GM21526 (cell line): Measurements from ENCODE around the gene DRD5.
"Not testable (repeated sequence)": the region's sequence is repeated elsewhere in the genome, so short reads cannot be mapped to it uniquely, and the experiment has no call there.

Source experiments
- ATAC-seq: cut with Tn5 transposase; IDR thresholded peaks from one replicate; pipeline ENCODE4 v1.9.1; 2021; ENCODE audit warnings: moderate library complexity; ENCODE audit not compliant: unreplicated experiment, low FRiP score

DRD5 gene

DNA sequence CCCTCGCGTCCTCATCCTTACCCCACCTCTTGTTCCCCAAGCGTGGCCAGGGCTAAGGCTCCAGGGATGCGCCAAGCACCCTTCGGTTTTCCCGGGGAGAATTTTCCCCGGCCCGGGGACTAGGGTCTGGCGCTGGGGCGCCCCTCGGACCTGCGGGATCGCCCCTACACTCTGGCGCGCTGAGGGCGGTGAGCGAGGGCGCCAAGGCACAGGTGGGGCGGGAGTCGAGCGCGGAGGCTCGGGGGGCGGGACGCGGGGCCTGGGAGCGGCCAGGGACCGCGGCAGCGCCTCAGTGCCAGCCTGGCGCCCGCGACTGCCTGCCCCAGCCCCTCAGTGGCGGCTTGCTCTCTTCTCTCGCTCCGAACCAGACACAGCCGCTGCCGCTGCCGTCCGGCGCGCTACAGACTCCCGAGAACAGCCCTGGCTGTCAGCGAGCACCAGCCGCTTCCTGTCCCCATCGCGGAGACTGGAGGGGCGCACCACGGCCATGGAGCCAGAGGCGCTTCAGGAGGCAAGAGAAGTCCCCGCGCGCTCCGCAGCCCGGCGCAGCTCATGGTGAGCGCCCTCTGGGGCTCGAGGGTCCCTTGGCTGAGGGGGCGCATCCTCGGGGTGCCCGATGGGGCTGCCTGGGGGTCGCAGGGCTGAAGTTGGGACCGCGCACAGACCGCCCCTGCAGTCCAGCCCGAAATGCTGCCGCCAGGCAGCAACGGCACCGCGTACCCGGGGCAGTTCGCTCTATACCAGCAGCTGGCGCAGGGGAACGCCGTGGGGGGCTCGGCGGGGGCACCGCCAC lies at the start of gene DRD5:
TSS of gene DRD5 (plus strand) at position 292 of the 793 bp plus-strand sequence. CDS start at position 688, 396 bp downstream.
- no peak for ATAC-seq

DNA sequence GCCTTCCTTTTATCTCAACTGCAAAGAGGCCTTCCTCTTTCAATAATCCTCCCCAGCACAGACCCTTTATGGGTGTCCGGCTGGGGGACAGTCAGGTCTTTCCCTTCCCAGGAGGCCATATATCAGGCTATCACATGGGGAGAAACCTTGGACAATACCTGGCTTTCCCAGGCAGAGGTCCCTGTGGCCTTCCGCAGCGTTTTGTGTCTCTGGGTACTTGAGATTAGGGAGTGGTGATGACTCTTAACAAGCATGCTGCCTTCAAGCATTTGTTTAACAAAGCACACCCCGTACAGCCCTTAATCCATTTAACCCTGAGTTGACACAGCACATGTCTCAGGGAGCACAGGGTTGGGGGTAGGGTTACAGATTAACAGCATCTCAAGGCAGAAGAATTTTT lies 49.2 kb upstream of the DRD5 start:
- ATAC-seq = not testable (repeated sequence)

DNA sequence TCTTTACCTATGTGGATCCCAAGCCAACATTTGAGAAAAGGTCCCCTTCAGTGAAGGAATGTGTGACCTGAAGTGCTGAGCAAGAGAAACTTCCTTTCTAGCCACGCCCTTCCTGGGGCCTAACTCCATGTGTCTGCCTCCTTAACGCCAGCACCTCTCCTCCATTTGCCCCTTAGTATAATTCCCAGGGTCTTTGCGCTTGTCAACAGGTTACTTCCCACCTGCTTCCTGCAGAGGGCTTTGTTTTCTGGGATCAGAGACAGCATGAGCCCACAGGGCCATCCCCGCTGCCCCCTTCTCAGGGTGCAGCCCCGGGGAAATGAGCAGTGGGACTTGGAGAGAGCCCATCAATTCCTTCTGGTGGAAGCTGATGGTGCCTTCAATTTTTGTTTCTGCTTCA lies 45.9 kb upstream of the DRD5 start:
- ATAC-seq = no peak

DNA sequence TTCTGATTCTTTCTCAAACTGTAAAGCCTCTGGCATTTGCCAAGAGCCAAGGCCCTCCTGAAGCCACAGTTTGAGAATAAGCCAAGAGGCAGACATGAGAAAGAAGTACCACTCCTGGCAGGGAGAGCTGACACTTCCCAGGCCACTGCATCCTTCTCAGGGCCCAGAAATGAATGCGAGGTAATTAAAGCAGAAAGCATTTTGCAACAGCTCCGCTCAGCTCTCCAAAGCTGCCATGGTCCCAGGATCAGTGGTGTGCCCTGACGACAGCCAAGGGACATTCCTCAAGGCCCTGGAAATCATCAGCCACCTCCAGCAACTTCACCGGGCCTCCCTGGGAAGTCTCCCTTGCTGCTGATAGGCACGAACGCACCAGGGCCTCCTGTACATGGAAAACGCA lies 44.2 kb upstream of the DRD5 start:
- ATAC-seq = not testable (repeated sequence)

DNA sequence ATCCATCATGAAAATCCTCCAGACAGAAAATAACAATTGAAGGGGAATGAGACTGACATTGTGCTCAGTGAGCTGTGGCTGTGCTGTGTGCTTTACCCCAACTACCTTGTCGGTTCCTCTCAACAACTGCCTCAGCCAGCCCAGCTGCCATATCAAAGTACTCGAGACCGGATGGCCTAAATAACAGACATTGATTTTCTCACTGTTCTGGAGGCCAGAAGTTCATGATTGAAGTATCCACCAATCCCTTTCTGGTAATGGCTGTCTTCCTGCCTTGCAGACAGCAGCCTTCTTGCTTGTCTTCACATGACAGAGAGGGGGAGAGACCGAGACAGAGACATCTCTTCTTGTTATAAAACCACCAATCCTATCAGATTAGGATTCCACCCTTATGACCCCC lies 37.6 kb upstream of the DRD5 start:
- not testable (repeated sequence) for ATAC-seq

DNA sequence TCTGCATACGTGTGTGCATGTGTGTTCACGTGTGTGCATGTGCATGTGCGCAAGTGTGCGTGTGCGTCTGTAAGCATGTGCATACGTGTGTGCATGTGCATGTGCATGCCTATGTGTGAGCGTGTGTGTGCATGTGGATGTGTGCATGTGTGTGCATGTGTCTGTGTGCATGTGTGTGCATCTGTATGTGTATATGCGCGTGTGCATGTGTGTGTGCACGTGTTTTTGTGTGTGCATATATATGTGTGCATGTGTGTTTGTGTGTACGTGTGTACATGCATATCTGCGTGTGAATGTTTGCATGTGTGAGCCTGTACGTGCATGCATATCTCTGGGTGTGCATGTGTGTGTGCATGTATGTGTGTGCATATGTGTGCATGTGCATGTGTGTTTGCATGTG lies 35.7 kb upstream of the DRD5 start:
- no peak for ATAC-seq

DNA sequence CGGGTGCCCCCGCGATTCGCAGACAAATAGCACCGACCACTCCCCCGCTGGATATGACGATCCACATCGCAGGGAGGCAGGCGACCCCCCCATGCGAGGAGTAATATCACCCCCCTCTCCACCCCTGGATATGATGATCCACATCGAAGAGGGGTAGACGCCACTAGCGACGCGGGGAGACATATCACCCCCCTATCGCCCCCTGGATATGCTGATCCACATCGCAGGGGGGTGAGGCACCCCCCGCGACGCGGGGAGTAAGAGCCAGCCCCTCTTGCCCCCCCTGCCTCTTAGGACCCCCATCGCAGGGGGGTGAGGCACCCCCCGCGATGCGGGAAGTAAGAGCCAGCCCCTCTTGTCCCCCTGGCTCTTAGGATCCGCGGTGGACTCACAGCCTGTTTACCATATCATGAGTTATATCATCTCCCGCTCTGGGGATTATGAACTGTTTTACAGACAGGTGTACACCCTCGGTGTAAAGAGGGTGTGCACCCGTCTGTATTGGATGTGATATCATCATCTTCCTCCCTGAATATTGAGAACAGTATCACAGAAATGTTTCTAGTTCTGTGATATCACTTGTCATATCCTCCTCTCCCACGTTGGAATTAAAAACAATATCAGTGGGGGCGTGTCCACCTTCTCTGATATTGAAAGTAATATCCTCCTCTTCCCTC lies 22.7 kb upstream of the DRD5 start:
- no peak for ATAC-seq

DNA sequence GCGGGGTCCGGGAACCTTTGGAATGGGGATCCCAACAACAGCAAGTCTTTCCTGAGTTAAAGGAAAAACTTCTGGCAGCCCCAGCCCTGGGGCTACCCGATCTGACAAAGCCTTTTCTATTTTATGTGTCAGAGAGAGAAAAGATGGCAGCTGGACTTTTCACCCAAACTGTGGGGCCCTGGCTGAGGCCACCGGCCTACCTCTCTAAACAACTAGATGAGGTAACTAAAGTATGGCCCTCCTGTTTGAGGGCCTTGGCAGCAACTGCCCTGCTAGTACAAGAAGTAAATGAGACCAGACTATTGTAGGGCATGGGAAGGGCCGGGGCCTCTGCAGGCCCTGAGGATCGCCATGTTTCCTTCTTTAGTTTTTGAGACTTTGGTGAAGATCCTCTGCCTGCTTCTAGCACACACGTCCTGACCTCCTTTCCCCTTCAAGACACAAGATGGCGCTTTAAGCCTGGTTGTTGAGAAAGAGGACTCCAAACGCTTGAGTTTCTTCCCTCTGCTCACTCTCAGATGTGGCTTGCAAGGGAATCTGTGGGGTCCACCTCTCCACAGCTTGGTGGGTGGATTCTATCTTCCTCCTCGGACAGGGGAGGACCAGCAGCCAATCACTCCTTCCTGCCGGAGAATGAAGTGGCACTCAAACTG lies 18.5 kb upstream of the DRD5 start:
- ATAC-seq = no peak

DNA sequence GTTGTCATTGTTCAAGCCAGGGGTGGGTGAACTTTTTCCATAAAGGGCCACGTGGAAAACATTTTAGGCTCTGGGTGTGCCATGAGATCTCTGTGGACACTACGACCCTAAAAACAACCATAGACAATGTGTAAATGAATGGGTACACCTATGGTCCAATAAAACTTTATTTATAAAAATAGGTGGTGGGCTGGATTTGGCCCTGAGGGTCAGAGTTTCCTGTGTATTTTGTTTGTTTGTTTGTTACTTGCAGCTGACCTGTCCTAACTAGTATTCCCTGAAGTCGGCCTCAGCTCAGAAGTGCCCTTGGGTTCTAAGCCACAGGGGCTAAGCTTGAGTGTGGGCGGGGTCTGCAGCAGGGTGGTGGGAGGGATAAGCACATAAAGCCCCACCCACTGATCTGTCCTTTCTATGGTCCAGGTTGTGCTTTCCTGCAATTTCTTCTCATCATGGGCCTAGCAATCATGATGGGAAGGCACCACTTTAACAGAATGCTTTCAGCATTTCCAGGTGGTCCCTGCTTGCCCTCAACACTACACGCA lies 17.2 kb upstream of the DRD5 start:
- ATAC-seq = no peak

DNA sequence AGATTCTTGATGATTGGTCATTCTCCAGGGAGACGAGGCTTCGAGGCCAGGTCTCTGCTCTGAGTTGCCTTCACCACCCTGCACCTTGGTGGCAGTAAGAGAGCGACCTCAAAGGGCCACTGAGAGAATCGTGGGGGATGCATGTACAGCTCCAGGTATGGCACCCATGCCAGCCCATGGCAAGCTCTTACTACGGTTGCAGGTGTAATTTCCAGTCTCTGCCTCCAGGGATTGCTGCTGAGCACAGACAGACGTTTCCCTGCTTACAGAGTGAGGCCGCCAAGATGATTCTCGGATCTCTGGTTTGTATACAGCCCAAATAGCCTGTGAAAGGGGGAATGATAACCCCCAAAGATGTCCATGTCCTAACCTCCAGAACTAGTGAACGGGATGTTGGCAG lies 16.3 kb upstream of the DRD5 start:
- ATAC-seq = no peak

DNA sequence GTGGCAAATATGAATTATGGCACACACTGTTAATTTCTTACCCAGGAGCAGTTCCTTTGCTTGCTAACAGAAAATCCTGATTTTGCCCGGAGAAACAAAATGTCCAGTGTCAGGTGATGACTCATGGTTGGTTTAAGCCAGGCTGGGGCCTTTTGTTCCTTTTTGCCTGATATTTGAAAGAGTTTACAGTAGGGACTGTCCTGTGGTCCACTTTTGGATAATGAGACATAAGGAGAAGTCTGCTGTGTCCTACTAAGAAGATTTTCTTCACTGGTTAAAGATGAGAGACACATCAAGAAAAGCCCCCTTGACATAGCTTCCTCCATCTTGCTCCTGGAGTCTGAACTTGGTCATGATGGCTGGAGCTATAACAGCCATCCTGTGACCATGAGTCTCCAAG lies 12.1 kb upstream of the DRD5 start:
- ATAC-seq = no peak

DNA sequence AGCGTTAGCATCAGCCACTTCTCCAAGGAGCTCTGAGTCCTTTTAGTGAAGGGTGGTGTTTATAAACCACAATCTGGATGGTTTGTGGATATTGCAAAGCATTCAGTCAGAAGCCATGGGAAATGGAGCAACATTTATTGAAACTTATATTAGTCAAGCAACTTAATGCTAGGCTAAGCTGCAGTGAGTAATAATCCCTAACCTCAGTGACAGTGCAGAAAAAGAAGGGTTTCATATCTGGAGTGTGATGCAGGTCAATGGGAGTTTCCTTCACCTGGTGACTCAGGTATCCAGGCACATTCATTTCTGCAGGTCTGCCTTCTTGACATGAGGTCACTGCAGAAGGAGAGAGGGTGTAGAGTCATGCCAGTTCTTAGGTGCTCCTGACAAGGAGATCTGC lies 10.4 kb upstream of the DRD5 start:
- no peak for ATAC-seq

DNA sequence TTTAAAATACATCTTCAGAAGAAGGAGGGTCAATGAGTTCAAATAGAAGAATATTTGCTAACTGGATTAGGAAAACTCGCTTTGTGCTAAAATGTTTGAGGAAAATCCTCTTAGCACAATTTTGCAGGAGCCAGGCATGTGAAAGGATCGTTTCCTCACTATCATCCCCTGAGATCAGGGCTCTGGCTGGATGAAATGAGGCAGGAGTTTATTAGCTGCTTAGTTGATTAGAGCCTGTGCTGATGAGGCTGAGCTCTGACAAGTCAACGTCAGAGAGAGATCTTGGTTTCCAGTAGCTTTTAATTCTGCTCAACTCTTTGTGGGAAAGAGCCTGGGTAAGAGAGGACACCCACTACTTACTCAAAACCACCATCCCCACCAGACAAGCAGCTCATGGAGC lies 8.0 kb upstream of the DRD5 start:
- ATAC-seq = no peak

DNA sequence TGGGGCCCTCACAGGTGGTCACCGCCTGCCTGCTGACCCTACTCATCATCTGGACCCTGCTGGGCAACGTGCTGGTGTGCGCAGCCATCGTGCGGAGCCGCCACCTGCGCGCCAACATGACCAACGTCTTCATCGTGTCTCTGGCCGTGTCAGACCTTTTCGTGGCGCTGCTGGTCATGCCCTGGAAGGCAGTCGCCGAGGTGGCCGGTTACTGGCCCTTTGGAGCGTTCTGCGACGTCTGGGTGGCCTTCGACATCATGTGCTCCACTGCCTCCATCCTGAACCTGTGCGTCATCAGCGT lies 652 bp downstream of the DRD5 start:
- ATAC-seq = no peak

DNA sequence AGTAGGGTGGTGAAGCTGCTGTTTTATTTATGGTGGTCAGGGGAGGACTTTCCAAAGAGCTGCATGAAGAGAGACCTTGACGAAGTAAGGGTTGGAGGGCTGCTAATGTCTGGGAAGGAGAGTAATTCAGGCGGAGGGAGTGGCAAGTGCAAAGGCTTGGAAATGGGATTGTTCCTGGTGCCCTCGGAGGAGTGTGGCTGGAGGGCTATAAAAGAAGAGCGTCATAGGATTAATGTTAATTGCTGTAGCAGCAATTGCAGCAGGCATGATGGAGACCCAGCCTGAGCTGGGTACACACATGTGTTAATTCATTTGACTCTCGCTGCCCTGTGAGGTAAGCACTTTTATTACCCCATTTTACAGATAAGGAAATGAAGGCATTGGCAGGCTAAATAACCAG lies 4.5 kb downstream of the DRD5 start:
- not testable (repeated sequence) for ATAC-seq

DNA sequence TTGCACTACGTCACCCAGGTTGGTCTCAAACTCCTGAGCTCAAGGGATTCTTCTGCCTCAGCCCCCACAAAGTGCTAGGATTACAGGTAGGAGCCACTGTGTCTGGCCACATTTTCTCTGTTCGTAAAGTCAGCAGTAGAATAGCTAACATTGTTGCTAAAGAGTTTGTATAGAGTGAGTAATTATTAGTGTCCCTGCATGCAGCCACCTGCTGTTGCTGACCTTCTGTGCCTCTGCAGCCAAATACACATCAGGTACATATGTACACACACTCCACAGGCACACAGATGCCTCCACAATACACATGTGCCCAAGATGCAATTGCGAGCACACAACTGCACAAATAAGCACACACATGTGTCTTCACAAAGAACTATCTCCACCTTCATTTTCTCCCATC lies 10.9 kb downstream of the DRD5 start:
- no peak for ATAC-seq

DNA sequence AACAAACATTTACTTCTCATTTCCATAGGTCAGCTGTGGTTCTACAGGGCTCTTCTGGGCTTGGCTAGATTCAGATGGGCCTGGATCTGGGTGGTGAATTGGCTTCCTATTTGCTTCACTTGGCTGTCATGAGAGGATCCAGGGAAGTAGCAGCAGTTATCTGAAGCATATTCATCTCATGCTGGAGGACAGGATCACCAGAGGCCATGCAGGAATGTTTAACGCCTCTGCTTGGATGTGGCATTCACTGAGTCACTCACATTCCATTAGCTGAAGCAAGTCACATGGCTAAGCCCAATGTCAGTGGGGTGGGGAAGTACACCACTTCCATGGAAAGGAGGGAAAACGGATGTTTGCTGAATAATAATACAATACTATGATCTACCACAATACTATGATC lies 15.2 kb downstream of the DRD5 start:
- not testable (repeated sequence) for ATAC-seq

DNA sequence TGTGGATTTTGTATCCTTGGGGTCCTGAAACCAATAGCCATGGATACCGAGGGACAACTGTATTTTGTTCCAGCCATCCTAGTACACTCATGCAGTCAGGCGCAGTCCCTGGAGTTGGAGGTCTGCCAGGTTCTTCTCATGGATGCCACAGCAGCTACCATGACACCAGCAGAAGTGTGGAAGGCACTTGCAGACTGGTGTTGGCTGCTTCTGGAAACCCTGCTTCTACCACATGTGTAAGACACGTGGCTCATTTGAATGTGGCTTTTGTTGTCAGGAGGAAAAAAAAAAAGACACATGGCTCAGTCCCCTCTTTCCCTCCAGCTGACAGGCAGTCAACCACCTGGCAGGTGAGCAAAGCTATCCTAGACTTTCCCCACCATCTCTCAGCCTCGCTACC lies 19.4 kb downstream of the DRD5 start:
- ATAC-seq = no peak

DNA sequence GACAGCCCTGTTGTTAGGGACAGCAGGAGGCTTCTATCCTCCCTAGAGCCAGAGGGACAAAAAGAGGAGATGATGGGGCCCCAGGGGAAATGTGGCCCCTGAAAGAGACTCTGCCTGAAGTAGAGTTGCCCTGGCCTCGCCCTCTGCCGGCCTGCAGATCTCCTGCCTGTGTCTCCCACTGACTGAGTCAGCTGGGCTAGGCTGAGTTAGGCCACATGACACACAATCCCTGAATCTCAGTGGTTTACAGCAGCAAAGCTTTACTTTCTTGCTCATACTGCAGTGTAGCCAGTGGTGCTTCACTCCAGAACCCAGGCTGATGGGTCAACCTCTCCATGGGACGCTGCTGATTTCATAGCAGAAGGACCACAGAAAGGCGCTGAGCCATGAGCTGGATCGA lies 23.5 kb downstream of the DRD5 start:
- no peak for ATAC-seq

DNA sequence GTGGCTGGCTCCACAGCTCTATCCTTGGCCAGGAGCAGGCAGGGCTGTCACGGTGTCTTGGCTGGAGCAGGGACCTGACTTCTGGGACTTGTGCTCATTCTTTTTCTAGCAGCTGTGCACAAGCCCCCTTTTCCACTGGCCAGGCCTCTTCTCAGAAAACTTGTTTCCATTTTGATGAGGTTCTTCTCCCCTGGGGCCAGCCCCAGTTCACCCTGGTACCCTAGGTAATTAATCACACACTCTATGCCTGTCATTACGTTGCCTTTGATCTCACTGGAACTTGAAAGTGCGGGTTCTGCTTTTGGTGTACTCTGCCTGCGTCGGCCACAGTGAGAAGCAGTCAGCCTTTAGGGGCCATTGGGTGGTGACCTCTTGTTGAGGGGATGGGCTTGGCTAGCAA lies 26.6 kb downstream of the DRD5 start:
- ATAC-seq = no peak

DNA sequence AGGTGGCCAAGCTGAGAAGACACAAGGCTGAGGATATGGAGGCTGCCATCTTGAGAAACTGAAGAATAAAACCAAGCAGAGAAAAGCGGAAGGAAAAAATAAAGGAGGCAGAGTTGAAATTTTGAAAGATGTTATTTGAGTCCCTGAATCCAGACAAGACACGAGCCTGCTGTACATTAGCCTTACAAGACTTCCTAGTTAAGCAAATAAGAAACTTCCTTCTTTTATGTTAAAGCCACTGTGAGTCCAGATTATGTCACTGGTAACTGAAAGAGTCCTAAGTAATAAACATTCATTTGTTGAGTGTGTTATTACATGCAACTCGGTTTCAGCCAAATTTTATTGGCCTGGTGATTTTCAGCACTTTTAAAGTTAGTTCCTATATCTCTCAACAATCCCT lies 30.4 kb downstream of the DRD5 start:
- no peak for ATAC-seq
